H9 (cell line): ENCODE data around the gene NRBF2. TPM values are rescaled to one million over a fixed set of nuclear protein-coding genes. Genes with fewer than 3 reads are reported as not detected.

ENCODE experiments used
- DNase-seq: peaks from one replicate; pipeline ENCODE4 v3.0.0-alpha.2; 2017
- H2AFZ ChIP-seq: one replicate; pipeline ENCODE4 v1.6.1; 2013; ENCODE audit warnings: mild to moderate bottlenecking, low read length, control low read depth, moderate library complexity
- H2AK5ac ChIP-seq: 2 replicates; pipeline ENCODE4 v1.6.1; 2013; ENCODE audit warnings: low read length, control low read depth, mixed read lengths; ENCODE audit not compliant: insufficient read length
- H2BK120ac ChIP-seq: one replicate; pipeline ENCODE4 v1.6.1; 2013; ENCODE audit warnings: low read depth, mild to moderate bottlenecking, low read length, control low read depth, inconsistent platforms; ENCODE audit not compliant: poor library complexity, severe bottlenecking
- H2BK12ac ChIP-seq: 2 replicates; pipeline ENCODE4 v1.6.1; 2013; ENCODE audit warnings: low read length, control low read depth, mixed read lengths, low read depth; ENCODE audit not compliant: insufficient read length
- H2BK15ac ChIP-seq: 2 replicates; pipeline ENCODE4 v1.6.1; 2013; ENCODE audit warnings: low read depth, low read length, control low read depth
- H2BK20ac ChIP-seq: one replicate; pipeline ENCODE4 v1.6.1; 2013; ENCODE audit warnings: low read depth, mild to moderate bottlenecking, low read length, control low read depth, inconsistent platforms; ENCODE audit not compliant: poor library complexity, severe bottlenecking
- H2BK5ac ChIP-seq: 2 replicates; pipeline ENCODE4 v1.6.1; 2013; ENCODE audit warnings: low read length, control low read depth, mixed read lengths; ENCODE audit not compliant: insufficient read length
- H3K14ac ChIP-seq: 2 replicates; pipeline ENCODE4 v1.6.1; 2013; ENCODE audit warnings: low read length, control low read depth; ENCODE audit not compliant: insufficient read depth
- H3K18ac ChIP-seq: 2 replicates; pipeline ENCODE4 v1.6.1; 2013; ENCODE audit warnings: low read depth, mild to moderate bottlenecking, mixed read lengths, low read length, control low read depth; ENCODE audit not compliant: insufficient read length
- H3K23ac ChIP-seq: 2 replicates; pipeline ENCODE4 v1.6.1; 2013; ENCODE audit warnings: low read length, control low read depth, mixed read lengths, low read depth; ENCODE audit not compliant: insufficient read length
- H3K23me2 ChIP-seq: 2 replicates; pipeline ENCODE4 v1.6.1; 2013; ENCODE audit warnings: low read depth, mild to moderate bottlenecking, mixed read lengths, low read length, control low read depth; ENCODE audit not compliant: insufficient read length, poor library complexity, severe bottlenecking
- H3K27ac ChIP-seq: 2 replicates; pipeline ENCODE4 v1.5.1; 2013; ENCODE audit warnings: low read length, control low read depth, mixed read lengths, low read depth; ENCODE audit not compliant: insufficient read length
- H3K27me3 ChIP-seq: 2 replicates; pipeline ENCODE4 v1.6.1; 2013; ENCODE audit warnings: low read length, control low read depth, inconsistent platforms; ENCODE audit not compliant: insufficient read depth
- H3K4ac ChIP-seq: 2 replicates; pipeline ENCODE4 v1.6.1; 2013; ENCODE audit warnings: low read depth, mild to moderate bottlenecking, control low read depth, inconsistent platforms, low read length, moderate library complexity
- H3K4me1 ChIP-seq: 2 replicates; pipeline ENCODE4 v1.6.1; 2013; ENCODE audit warnings: low read length, control low read depth, inconsistent platforms; ENCODE audit not compliant: insufficient read depth
- H3K4me2 ChIP-seq: 2 replicates; pipeline ENCODE4 v1.6.1; 2013; ENCODE audit warnings: low read length, control low read depth, mixed read lengths; ENCODE audit not compliant: insufficient read length, insufficient read depth
- H3K56ac ChIP-seq: 2 replicates; pipeline ENCODE4 v1.6.1; 2013; ENCODE audit warnings: low read depth, mild to moderate bottlenecking, mixed read lengths, low read length, control low read depth; ENCODE audit not compliant: insufficient read length
- H3K79me1 ChIP-seq: 2 replicates; pipeline ENCODE4 v1.6.1; 2013; ENCODE audit warnings: low read depth, mild to moderate bottlenecking, moderate library complexity, low read length, control low read depth, inconsistent platforms; ENCODE audit not compliant: insufficient read depth, poor library complexity, severe bottlenecking
- H3K79me2 ChIP-seq: 2 replicates; pipeline ENCODE4 v1.6.1; 2013; ENCODE audit warnings: low read length, control low read depth, inconsistent platforms; ENCODE audit not compliant: insufficient read depth
- H3K9ac ChIP-seq: 2 replicates; pipeline ENCODE4 v1.6.1; 2013; ENCODE audit warnings: low read length, control low read depth, mixed read lengths; ENCODE audit not compliant: insufficient read length; ENCODE audit errors: extremely low read depth
- H3K9me3 ChIP-seq: one replicate; pipeline ENCODE4 v1.6.1; 2013; ENCODE audit warnings: low read depth, low read length, inconsistent platforms; ENCODE audit not compliant: control insufficient read depth
- H3T11ph ChIP-seq: one replicate; pipeline ENCODE4 v1.6.1; 2013; ENCODE audit warnings: mild to moderate bottlenecking, low read length, control low read depth, inconsistent platforms
- H4K20me1 ChIP-seq: one replicate; pipeline ENCODE4 v1.6.1; 2013; ENCODE audit not compliant: control insufficient read depth, insufficient read length, insufficient read depth
- H4K5ac ChIP-seq: 2 replicates; pipeline ENCODE4 v1.6.1; 2013; ENCODE audit warnings: low read depth, mild to moderate bottlenecking, mixed read lengths, low read length, control low read depth; ENCODE audit not compliant: insufficient read length
- H4K8ac ChIP-seq: replicated peaks from 2 replicates; pipeline ENCODE4 v1.6.1; 2013; ENCODE audit warnings: low read length, control low read depth, mixed read lengths, low read depth; ENCODE audit not compliant: insufficient read length
- H4K91ac ChIP-seq: 2 replicates; pipeline ENCODE4 v1.6.1; 2013; ENCODE audit warnings: low read depth, mild to moderate bottlenecking, moderate library complexity, mixed read lengths, low read length, control low read depth; ENCODE audit not compliant: insufficient read length
- H3K27ac Mint-ChIP-seq, 3 experiments: 2 replicates in 2 of 3; 3 replicates in 1 of 3; pipeline ENCODE4 v1.8.0; 2020 to 2021; ENCODE audit warnings: mixed read lengths in 3 of 3, mild to moderate bottlenecking in 1 of 3, moderate library complexity in 1 of 3
- H3K27me3 Mint-ChIP-seq: 2 replicates; pipeline ENCODE4 v1.8.0; 2021; ENCODE audit warnings: low read depth, mild to moderate bottlenecking, moderate library complexity, mixed read lengths
- H3K36me3 Mint-ChIP-seq, 3 experiments: 2 replicates in 2 of 3; 3 replicates in 1 of 3; pipeline ENCODE4 v1.8.0; 2020 to 2021; ENCODE audit warnings: low read depth in 3 of 3, mixed read lengths in 3 of 3; ENCODE audit not compliant: insufficient read depth in 1 of 3
- H3K4me1 Mint-ChIP-seq, 2 experiments: 2 replicates each; pipeline ENCODE4 v1.8.0; 2020; ENCODE audit warnings: mixed read lengths in 2 of 2
- H3K4me3 Mint-ChIP-seq, 2 experiments: 2 replicates in 1 of 2; 3 replicates in 1 of 2; pipeline ENCODE4 v1.8.0; 2020 to 2021; ENCODE audit warnings: mild to moderate bottlenecking in 2 of 2, mixed read lengths in 2 of 2, moderate library complexity in 1 of 2
- H3K9me3 Mint-ChIP-seq, 2 experiments: 2 replicates in 1 of 2; 3 replicates in 1 of 2; pipeline ENCODE4 v1.8.0; 2020; ENCODE audit warnings: mild to moderate bottlenecking in 2 of 2, mixed read lengths in 2 of 2, moderate library complexity in 1 of 2
- WGBS: extraction: QIAGEN DNeasy Blood & Tissue Kit; methylation state at CpG from one replicate; pipeline ENCODE4 v1.1.7; 2013; ENCODE audit warnings: missing lambda C conversion rate, low lambda C conversion rate, mixed read lengths; ENCODE audit not compliant: insufficient read length; ENCODE audit errors: extremely low coverage; 5-methylcytosine and 5-hydroxymethylcytosine counted together
- total RNA-seq: library from RNA; stranded (reverse); gene quantifications from 2 replicates; pipeline ENCODE4 v1.2.1, GENCODE V29; 2021
- TF ChIP-seq, protein P1 (sequence below): fragments of 200-600 bp; sonication (generic); conservative IDR thresholded peaks from 3 replicates; pipeline ENCODE4 v1.8.0; 2021; ENCODE audit warnings: antibody characterized with exemption, mild to moderate bottlenecking

NRBF2 gene
- total RNA-seq, 1 experiment from 2014 or later: 30.1 TPM

GRCh38 chr10:63157845-63158624 lies 24.9 kb downstream of the NRBF2 start:
- Histone ChIP-seq H3K9ac (no peak overlapping the region), H3K79me1 (peaks cover 3% of the 10 kb centered on the region), H2BK20ac (no peak overlapping the region), H2BK12ac (no peak overlapping the region), H3K23ac (no peak overlapping the region), H3K27me3 (no peaks in the 10 kb centered on the region), H4K20me1 (no peaks in the 10 kb centered on the region), H4K5ac (no peak overlapping the region), H4K91ac (no peak overlapping the region), H2AK5ac (no peak overlapping the region), H3T11ph (no peak overlapping the region), H3K27ac (no peak overlapping the region), H3K4me1 (no peaks in the 10 kb centered on the region), H3K79me2 (no peaks in the 10 kb centered on the region), H2BK120ac (no peak overlapping the region), H3K4me2 (no peak overlapping the region), H3K14ac (no peak overlapping the region), H3K18ac (no peak overlapping the region), H2BK15ac (no peak overlapping the region), H3K56ac (no peak overlapping the region), H4K8ac (no peak overlapping the region), H3K9me3 (no peaks in the 10 kb centered on the region), H3K4ac (no peak overlapping the region), H3K23me2 (no peaks in the 10 kb centered on the region), H2BK5ac (no peak overlapping the region), H2AFZ (no peak overlapping the region)
- TF ChIP-seq, protein P1, sequence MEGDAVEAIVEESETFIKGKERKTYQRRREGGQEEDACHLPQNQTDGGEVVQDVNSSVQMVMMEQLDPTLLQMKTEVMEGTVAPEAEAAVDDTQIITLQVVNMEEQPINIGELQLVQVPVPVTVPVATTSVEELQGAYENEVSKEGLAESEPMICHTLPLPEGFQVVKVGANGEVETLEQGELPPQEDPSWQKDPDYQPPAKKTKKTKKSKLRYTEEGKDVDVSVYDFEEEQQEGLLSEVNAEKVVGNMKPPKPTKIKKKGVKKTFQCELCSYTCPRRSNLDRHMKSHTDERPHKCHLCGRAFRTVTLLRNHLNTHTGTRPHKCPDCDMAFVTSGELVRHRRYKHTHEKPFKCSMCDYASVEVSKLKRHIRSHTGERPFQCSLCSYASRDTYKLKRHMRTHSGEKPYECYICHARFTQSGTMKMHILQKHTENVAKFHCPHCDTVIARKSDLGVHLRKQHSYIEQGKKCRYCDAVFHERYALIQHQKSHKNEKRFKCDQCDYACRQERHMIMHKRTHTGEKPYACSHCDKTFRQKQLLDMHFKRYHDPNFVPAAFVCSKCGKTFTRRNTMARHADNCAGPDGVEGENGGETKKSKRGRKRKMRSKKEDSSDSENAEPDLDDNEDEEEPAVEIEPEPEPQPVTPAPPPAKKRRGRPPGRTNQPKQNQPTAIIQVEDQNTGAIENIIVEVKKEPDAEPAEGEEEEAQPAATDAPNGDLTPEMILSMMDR: peak; percentile 89
- H3K27me3 Mint-ChIP-seq: no peaks in the 10 kb centered on the region; the same call in 1 of the 2 replicates
- H3K4me3 Mint-ChIP-seq: no peak overlapping the region
- peak; percentile 65 for DNase-seq
- H3K4me1 Mint-ChIP-seq: peaks cover 4 to 5% of the 10 kb centered on the region in 2 experiments; a peak in 3 of 4 replicates
- peak overlapping the region in 2 of 3 experiments; percentile 49 to 53; a peak in 3 of 7 replicates for H3K27ac Mint-ChIP-seq
- WGBS: no CpG with 5 or more reads among the region's 3 CpGs
- H3K36me3 Mint-ChIP-seq: peaks cover 11 to 27% (median 23%) of the 10 kb centered on the region in 3 experiments
- H3K9me3 Mint-ChIP-seq: no peaks in the 10 kb centered on the region; a peak in 1 of 5 replicates
